Measurements from ENCODE around the gene DNAH8. TPM values are rescaled to one million over a fixed set of nuclear protein-coding genes. Genes with fewer than 3 reads are reported as not detected.

Gene DNAH8
- total RNA-seq, 2 experiments from 2014 or later = 0.03 TPM; not detected in 1

DNA sequence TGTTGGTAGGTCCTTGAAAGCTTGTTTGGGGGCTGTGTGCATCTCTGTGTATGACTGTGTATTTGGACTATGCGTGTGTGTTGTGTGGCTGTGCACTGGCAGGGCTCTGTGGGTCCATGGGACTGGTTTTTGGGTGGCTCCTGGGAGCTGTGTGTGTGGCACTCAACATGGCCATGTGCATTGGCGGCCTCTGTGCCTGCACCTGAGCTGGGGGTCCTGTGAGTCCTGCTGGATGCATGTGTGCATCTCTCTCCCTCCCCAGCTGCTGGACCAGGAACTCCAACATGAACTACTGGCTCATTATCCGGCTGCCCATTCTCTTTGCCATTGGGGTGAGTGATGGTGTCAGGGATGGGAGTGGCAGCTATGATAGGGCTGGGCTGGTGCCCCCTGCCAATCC is 363.6 kb downstream of the DNAH8 start:
- Mint-ChIP-seq H3K9me3 (no peaks in the 10 kb centered on the region), H3K36me3 (ENCODE audit: low read depth) (no peaks in the 10 kb centered on the region), H3K27me3 (peaks cover 3% of the 10 kb centered on the region), H3K27ac (no peak overlapping the region), H3K4me3 (no peak overlapping the region), H3K4me1 (ENCODE audit: low read depth) (no peaks in the 10 kb centered on the region)
- ATAC-seq (ENCODE audit: poor library complexity) (no peak), DNase-seq (no peak)
- H3K4me3 ChIP-seq (ENCODE audit: low read length) = no peak overlapping the region
- TF ChIP-seq CTCF (IDR thresholded peaks at IDR 0.05) = no peak
- no peak overlapping the region for H3K27ac ChIP-seq (ENCODE audit: low read depth in 1 of 2, low read length in 2 of 2)
- H3K27me3 ChIP-seq (ENCODE audit: control insufficient read depth in 1 of 2, insufficient read depth in 2 of 2, low read length in 2 of 2) = no peaks in the 10 kb centered on the region
- no peaks in the 10 kb centered on the region for H3K36me3 ChIP-seq (ENCODE audit: insufficient read depth, low read length)
- intact Hi-C loops (cut with DNase I, micrococcal nuclease) = no loop called here
- no peaks in the 10 kb centered on the region for H3K9me3 ChIP-seq (ENCODE audit: control insufficient read depth in 1 of 2, insufficient read depth in 1 of 2, low read length in 2 of 2)
- POLR2A ChIA-PET = no interaction called here
- CTCF ChIA-PET = no interaction called here
- H3K4me1 ChIP-seq (ENCODE audit: insufficient read depth, low read length) = no peaks in the 10 kb centered on the region

GRCh38 chr6:39079197-39080125 is 364.4 kb downstream of the DNAH8 start:
- Histone ChIP-seq H3K36me3 (ENCODE audit: insufficient read depth, low read length) (no peaks in the 10 kb centered on the region), H3K9me3 (ENCODE audit: control insufficient read depth in 1 of 2, insufficient read depth in 1 of 2, low read length in 2 of 2) (no peaks in the 10 kb centered on the region), H3K4me1 (ENCODE audit: insufficient read depth, low read length) (no peaks in the 10 kb centered on the region), H3K27me3 (ENCODE audit: control insufficient read depth in 1 of 2, insufficient read depth in 2 of 2, low read length in 2 of 2) (peaks cover 0 to 2% of the 10 kb centered on the region in 2 experiments), H3K4me3 (ENCODE audit: low read length) (no peak overlapping the region), H3K27ac (ENCODE audit: low read depth in 1 of 2, low read length in 2 of 2) (no peak overlapping the region)
- Mint-ChIP-seq H3K4me1 (ENCODE audit: low read depth) (no peaks in the 10 kb centered on the region), H3K9me3 (no peaks in the 10 kb centered on the region), H3K36me3 (ENCODE audit: low read depth) (no peaks in the 10 kb centered on the region), H3K4me3 (no peak overlapping the region), H3K27me3 (peaks cover 5% of the 10 kb centered on the region), H3K27ac (no peak overlapping the region)
- DNase-seq (no peak), ATAC-seq (ENCODE audit: poor library complexity) (no peak)
- ChIA-PET POLR2A (no interaction called here), CTCF (no interaction called here)
- no peak for TF ChIP-seq CTCF (IDR thresholded peaks at IDR 0.05)
- intact Hi-C loops (cut with DNase I, micrococcal nuclease) = no loop called here

Other genes starting within 250 kb of the DNAH8 start
- gene BTBD9, start 75.4 kb upstream of the DNAH8 start, total RNA-seq = 10 to 100 TPM; 58.7 to 59.3 TPM
- gene GLO1, start 12.2 kb upstream of the DNAH8 start, total RNA-seq = 10 to 100 TPM; 24.1 to 26.2 TPM

Data from CD4-positive, alpha-beta T cell (primary cell).